GM12878 (cell line): ENCODE measurements around the gene SPAG9. TPM values are rescaled to one million over a fixed set of nuclear protein-coding genes. Genes with fewer than 3 reads are reported as not detected.

ENCODE experiments used
- ATAC-seq: fragments of 200-7000 bp; cut with Tn5 transposase; 3 replicates; pipeline ENCODE4 v1.9.1; 2020; ENCODE audit warnings: mild to moderate bottlenecking, moderate library complexity
- BruUV-seq: library from RNA; stranded (reverse); fragments of 400-500 nt; replicated peaks from 2 replicates; lab custom pipeline; 2021; lab: Mats Ljungman, UMichigan
- CTCF ChIA-PET: fragments of 300-600 bp; sonication (Branson Sonifier 250); formaldehyde crosslinking; extraction: SDS; loops from one replicate; lab custom pipeline; 2021; ENCODE audit warnings: inconsistent platforms; lab: Yijun Ruan, JAX
- POLR2A ChIA-PET: fragments of 350-600 bp; formaldehyde crosslinking; extraction: SDS; loops from one replicate; lab custom pipeline; 2021; ENCODE audit warnings: inconsistent platforms; lab: Charles Lee
- RAD21 ChIA-PET: fragments of 300-600 bp; sonication (Branson Sonifier 250); formaldehyde crosslinking; loops from one replicate; lab custom pipeline; 2023; ENCODE audit warnings: antibody characterized with exemption; ENCODE audit not compliant: unreplicated experiment; lab: Charles Lee
- SMC1A ChIA-PET: fragments of 300-600 bp; sonication (Branson Sonifier 250); formaldehyde crosslinking; loops from one replicate; lab custom pipeline; 2023; ENCODE audit not compliant: unreplicated experiment, uncharacterized antibody; lab: Charles Lee
- DNase-seq: peaks from one replicate; pipeline ENCODE4 v3.0.0-alpha.2; 2011; ENCODE audit warnings: low read depth, low spot score
- FAIRE-seq: peaks from 3 replicates; lab custom pipeline; 2011; peaks lifted over from hg19 to GRCh38; lab: Jason Lieb, UNC
- H2AFZ ChIP-seq: 2 replicates; pipeline ENCODE4 v1.6.0; 2011; ENCODE audit warnings: low read depth, low read length, control low read depth; ENCODE audit not compliant: control insufficient read depth
- H3K27ac ChIP-seq: 2 replicates; pipeline ENCODE4 v1.5.1; 2011; ENCODE audit warnings: control low read depth; ENCODE audit not compliant: control insufficient read depth, insufficient read depth
- H3K27me3 ChIP-seq, 2 experiments: replicated peaks in 1 of 2; 2 replicates each; pipeline versions ENCODE4 v1.6.0 to v1.6.1; 2011; ENCODE audit warnings: low read length in 1 of 2; ENCODE audit not compliant: control insufficient read depth in 2 of 2, insufficient read depth in 2 of 2
- H3K36me3 ChIP-seq, 2 experiments: 2 replicates each; pipeline ENCODE4 v1.5.1; 2011; ENCODE audit warnings: low read length in 1 of 2; ENCODE audit not compliant: control insufficient read depth in 2 of 2, insufficient read depth in 2 of 2
- H3K4me1 ChIP-seq: 2 replicates; pipeline ENCODE4 v1.6.1; 2011; ENCODE audit warnings: mild to moderate bottlenecking, low read length, moderate library complexity, mixed read lengths; ENCODE audit not compliant: control insufficient read depth, insufficient read depth
- H3K4me2 ChIP-seq: 2 replicates; pipeline ENCODE4 v1.6.0; 2011; ENCODE audit warnings: control low read depth; ENCODE audit not compliant: control insufficient read depth, insufficient read depth
- H3K4me3 ChIP-seq: fragments of 200-600 bp; sonication (generic); 2 replicates; pipeline ENCODE4 v1.5.1; 2016
- H3K79me2 ChIP-seq: 2 replicates; pipeline ENCODE4 v1.6.0; 2011; ENCODE audit warnings: low read length; ENCODE audit not compliant: control insufficient read depth, insufficient read depth
- H3K9ac ChIP-seq: 2 replicates; pipeline ENCODE4 v1.8.0; 2011; ENCODE audit warnings: low read length, control low read depth, mixed read lengths; ENCODE audit not compliant: control insufficient read depth, insufficient read depth
- H3K9me3 ChIP-seq: replicated peaks from 3 replicates; pipeline ENCODE4 v1.5.1; 2011; ENCODE audit warnings: mild to moderate bottlenecking, low read length; ENCODE audit not compliant: control insufficient read depth, insufficient read depth
- H4K20me1 ChIP-seq: 2 replicates; pipeline ENCODE4 v1.6.0; 2011; ENCODE audit not compliant: control insufficient read depth, insufficient read depth
- ATF7 ChIP-seq: fragments of 450-650 bp; IDR thresholded peaks from 2 replicates; pipeline ENCODE4 v1.6.1; 2016; ENCODE audit warnings: low read depth, mild to moderate bottlenecking
- HCFC1 ChIP-seq: fragments of 150-350 bp; IDR thresholded peaks from 2 replicates; pipeline ENCODE4 v1.6.1; 2014; ENCODE audit warnings: low read length
- IKZF2 ChIP-seq, 2 experiments: fragments of 450-650 bp; IDR thresholded peaks; 2 replicates each; pipeline ENCODE4 v1.6.1; 2017; ENCODE audit warnings: mild to moderate bottlenecking in 2 of 2, moderate library complexity in 2 of 2
- IRF4 ChIP-seq: IDR thresholded peaks from 2 replicates; pipeline ENCODE4 v1.6.1; 2011; ENCODE audit warnings: low read depth, low read length
- MTA2 ChIP-seq: fragments of 450-650 bp; IDR thresholded peaks from 2 replicates; pipeline ENCODE4 v1.6.1; 2016; ENCODE audit warnings: low read depth, mild to moderate bottlenecking, moderate library complexity
- NR2F1 ChIP-seq: fragments of 450-650 bp; conservative IDR thresholded peaks from 2 replicates; pipeline ENCODE4 v1.6.1; 2017; ENCODE audit warnings: mild to moderate bottlenecking
- PAX8 ChIP-seq: fragments of 450-650 bp; IDR thresholded peaks from 2 replicates; pipeline ENCODE4 v1.6.1; 2017; ENCODE audit warnings: mild to moderate bottlenecking, moderate library complexity
- POLR2A ChIP-seq: IDR thresholded peaks from 2 replicates; pipeline ENCODE4 v1.6.1; 2011; ENCODE audit warnings: low read depth, mild to moderate bottlenecking, low read length
- RUNX3 ChIP-seq: IDR thresholded peaks from 2 replicates; pipeline ENCODE4 v1.6.1; 2012; ENCODE audit warnings: low read length, inconsistent platforms
- SIX5 ChIP-seq: IDR thresholded peaks from 2 replicates; pipeline ENCODE4 v1.6.1; 2011; ENCODE audit warnings: mild to moderate bottlenecking, low read depth, low read length, moderate library complexity; ENCODE audit not compliant: severe bottlenecking
- SPI1 ChIP-seq: IDR thresholded peaks from 2 replicates; pipeline ENCODE4 v1.6.1; 2011; ENCODE audit warnings: low read depth, mild to moderate bottlenecking, low read length, moderate library complexity, borderline replicate concordance; ENCODE audit not compliant: insufficient read depth
- SREBF2 ChIP-seq: IDR thresholded peaks from 2 replicates; pipeline ENCODE4 v1.6.1; 2012; ENCODE audit warnings: mild to moderate bottlenecking, low read length
- WGBS: methylation state at CpG from one replicate; pipeline ENCODE4 v1.1.6; 2016; ENCODE audit warnings: low lambda C conversion rate; ENCODE audit not compliant: insufficient replicate concordance, insufficient coverage; ENCODE audit errors: missing lambda C conversion rate; 5-methylcytosine and 5-hydroxymethylcytosine counted together
- in situ Hi-C: fragments of 300-500 bp; cut with MboI; formaldehyde crosslinking; loops from 9 replicates; pipeline ENCODE4 v1.14.3; 2018; ENCODE audit warnings: mixed read lengths
- intact Hi-C: fragments of 100-400 bp; cut with micrococcal nuclease; formaldehyde crosslinking; loops from one replicate; pipeline ENCODE4 v1.14.2; 2022; ENCODE audit not compliant: unreplicated experiment
- polyA plus RNA-seq, 11 experiments: library from polyadenylated mRNA; depleted of rRNA in 4 of 11; unstranded in 6 of 11; stranded (reverse) in 5 of 11; fragments of >200 nt; fragmentation: Nextera tagmentation in 4 of 11; fragmentation: Illumina TruSeq in 1 of 11; extraction: Ambion mirVana in 4 of 11; extraction: Trizol in 1 of 11; gene quantifications; 1 replicate in 1 of 11; 2 replicates in 10 of 11; pipeline versions ENCODE4 v1.2.1 to v1.2.3, GENCODE V29; 2011 to 2016; ENCODE audit warnings: inconsistent platforms in 2 of 11, missing spikeins in 2 of 11, low read depth in 1 of 11
- total RNA-seq, 4 experiments: library from RNA; depleted of rRNA in 3 of 4; stranded (reverse); fragments of >200 nt in 3 of 4; fragmentation: Illumina TruSeq in 1 of 4; extraction: Trizol in 1 of 4; gene quantifications; 2 replicates each; pipeline versions ENCODE4 v1.2.1 to v1.2.3, GENCODE V29; 2013 to 2021
- TF ChIP-seq, protein P1 (sequence below): IDR thresholded peaks from 2 replicates; pipeline ENCODE4 v1.6.1; 2012; ENCODE audit warnings: low read depth, low read length, improper control_type of control experiment
- TF ChIP-seq, protein P2 (sequence below): IDR thresholded peaks from 2 replicates; pipeline ENCODE4 v1.6.1; 2011; ENCODE audit warnings: mild to moderate bottlenecking, low read depth, low read length, moderate library complexity; ENCODE audit not compliant: insufficient replicate concordance

SPAG9 gene
- total and polyA plus RNA-seq, 10 of the 15 experiments (the other 5 are each of a cell fraction or from before 2014, with no cell fraction given) = 6.6 to 42.0 (median 24.9) TPM

DNA sequence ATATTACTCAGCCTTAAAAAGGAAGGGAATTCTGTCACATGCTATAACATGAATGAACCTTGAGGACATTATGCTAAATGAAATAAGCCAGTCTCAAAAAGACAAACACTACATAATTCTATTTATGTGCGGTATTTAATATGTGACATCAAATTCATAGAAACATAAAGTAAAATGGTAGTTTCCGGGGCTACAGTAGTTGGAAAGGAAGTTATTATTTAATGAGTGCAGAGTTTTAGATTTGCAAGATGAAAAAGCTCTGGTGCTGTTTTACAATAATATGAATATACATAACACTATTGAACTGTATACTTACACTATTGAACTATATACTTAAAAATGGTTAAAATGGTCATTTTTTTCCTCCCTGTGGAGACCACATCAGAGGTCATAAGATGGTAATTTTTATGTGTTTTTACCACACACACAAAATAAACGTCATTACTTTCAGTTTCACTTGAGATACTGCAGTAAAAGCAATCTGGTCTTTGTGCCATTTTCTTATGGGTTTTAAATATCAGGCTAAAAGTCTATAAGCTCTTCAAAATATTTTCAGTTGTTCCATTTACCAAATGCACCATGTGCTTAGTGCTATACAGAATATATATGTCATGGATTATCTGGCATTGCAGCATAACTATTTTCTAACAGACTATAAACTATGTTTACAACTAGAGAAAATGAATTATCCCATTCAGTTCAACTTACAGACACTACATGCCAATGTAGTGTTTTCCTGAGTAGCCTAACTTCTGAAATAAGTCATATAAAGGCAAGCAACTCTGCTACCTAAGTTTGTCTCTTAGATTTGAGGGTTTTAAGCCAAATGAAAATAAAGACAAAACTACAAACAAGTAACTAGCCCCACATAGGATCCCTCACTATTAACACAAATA is 90.9 kb downstream of the SPAG9 start (continued):
- TF ChIP-seq, protein P1, sequence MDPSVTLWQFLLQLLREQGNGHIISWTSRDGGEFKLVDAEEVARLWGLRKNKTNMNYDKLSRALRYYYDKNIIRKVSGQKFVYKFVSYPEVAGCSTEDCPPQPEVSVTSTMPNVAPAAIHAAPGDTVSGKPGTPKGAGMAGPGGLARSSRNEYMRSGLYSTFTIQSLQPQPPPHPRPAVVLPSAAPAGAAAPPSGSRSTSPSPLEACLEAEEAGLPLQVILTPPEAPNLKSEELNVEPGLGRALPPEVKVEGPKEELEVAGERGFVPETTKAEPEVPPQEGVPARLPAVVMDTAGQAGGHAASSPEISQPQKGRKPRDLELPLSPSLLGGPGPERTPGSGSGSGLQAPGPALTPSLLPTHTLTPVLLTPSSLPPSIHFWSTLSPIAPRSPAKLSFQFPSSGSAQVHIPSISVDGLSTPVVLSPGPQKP = no peak
- TF ChIP-seq IRF4 (0 out of 2 replicates have a peak, but pooled peaks have one; percentile 35), HCFC1 (no peak), NR2F1 (peak; percentile 69), SIX5 (no peak), SREBF2 (no peak)

DNA sequence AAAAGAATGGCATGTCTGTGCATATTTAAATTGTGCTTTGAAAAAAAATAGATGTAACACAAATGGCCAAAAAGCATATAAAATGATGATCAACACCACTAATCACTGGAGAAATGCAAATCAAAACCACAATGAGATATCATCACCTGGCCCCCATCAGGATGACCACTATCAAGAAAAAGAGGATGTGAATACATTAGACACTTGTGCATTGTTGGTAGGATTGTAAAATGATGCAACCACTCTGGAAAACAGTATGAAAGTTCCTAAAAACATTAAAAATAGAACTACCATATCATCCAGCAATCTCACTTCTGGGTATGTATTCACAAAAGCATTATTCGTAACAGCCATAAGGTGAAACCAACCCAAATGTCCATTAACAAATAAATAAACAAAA is 91.5 kb downstream of the SPAG9 start:
- Histone ChIP-seq H2AFZ (no peak overlapping the region), H3K36me3 (peaks cover 0 to 3% of the 10 kb centered on the region in 2 experiments; a peak in 2 of 4 replicates), H3K27ac (peak overlapping the region; percentile 13; the same call in 1 of the 2 replicates), H3K4me2 (no peak overlapping the region), H3K9me3 (no peaks in the 10 kb centered on the region), H3K9ac (no peak overlapping the region), H3K4me1 (peaks cover 5% of the 10 kb centered on the region), H3K4me3 (no peak overlapping the region), H3K79me2 (no peaks in the 10 kb centered on the region), H3K27me3 (no peaks in the 10 kb centered on the region), H4K20me1 (no peaks in the 10 kb centered on the region)
- intact Hi-C loops = no loop called here
- POLR2A ChIA-PET = interaction anchor here (1.0 to 1.1 kb wide), 2 partner anchors 24 to 124 kb away, joined by 3 to 11 read pairs; partner anchors contain the start of gene NME1
- in situ Hi-C loops = no loop called here
- no TSS peak for BruUV-seq
- WGBS = 100% methylated on average over 1 of the region's 1 CpG
- ATAC-seq = peak; percentile 56
- RAD21 ChIA-PET = interaction anchor here (2.6 kb wide), 1 partner anchor 124 kb away, joined by 6 read pairs; the partner anchor contains the start of gene NME1
- TF ChIP-seq MTA2 (peak; percentile 13; the same call in 1 of the 2 replicates), PAX8 (0 out of 2 replicates have a peak, but pooled peaks have one; percentile 20), SPI1 (peak; percentile 62; the same call in 1 of the 2 replicates), ATF7 (0 out of 2 replicates have a peak, but pooled peaks have one; percentile 10), RUNX3 (peak; percentile 54), IKZF2 (IDR thresholded peaks at IDR 0.05) (peak; percentile 17 to 56; a peak in 2 of 4 replicates), POLR2A (no peak)
- TF ChIP-seq, protein P2, sequence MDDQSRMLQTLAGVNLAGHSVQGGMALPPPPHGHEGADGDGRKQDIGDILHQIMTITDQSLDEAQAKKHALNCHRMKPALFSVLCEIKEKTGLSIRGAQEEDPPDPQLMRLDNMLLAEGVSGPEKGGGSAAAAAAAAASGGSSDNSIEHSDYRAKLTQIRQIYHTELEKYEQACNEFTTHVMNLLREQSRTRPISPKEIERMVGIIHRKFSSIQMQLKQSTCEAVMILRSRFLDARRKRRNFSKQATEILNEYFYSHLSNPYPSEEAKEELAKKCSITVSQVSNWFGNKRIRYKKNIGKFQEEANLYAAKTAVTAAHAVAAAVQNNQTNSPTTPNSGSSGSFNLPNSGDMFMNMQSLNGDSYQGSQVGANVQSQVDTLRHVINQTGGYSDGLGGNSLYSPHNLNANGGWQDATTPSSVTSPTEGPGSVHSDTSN = no peak
- SMC1A ChIA-PET = interaction anchor here (0.6 to 6.7 kb wide), 5 partner anchors 13 to 63 kb away, joined by 4 to 52 read pairs (median 24); no protein-coding TSS in a partner anchor
- DNase-seq = no peak
- CTCF ChIA-PET = interaction anchor here (1.2 to 9.7 kb wide), 3 partner anchors 13 to 26 kb away, joined by 3 to 73 read pairs (median 8); no protein-coding TSS in a partner anchor
- FAIRE-seq = no peak
